ENCODE measurements around the gene BCAS3. TPM values are rescaled to one million over a fixed set of nuclear protein-coding genes. Genes with fewer than 3 reads are reported as not detected.

The BCAS3 gene
- total RNA-seq, 1 experiment from 2014 or later: 26.3 TPM

GRCh38 chr17:61066062-61066461, 388.4 kb downstream of the BCAS3 start:
- Histone ChIP-seq H4K20me1 (ENCODE audit: insufficient read depth) (no peaks in the 10 kb centered on the region), H2AFZ (ENCODE audit: low read depth, low read length, poor library complexity, severe bottlenecking) (no peak overlapping the region), H3K4me2 (ENCODE audit: low read length) (no peak overlapping the region), H3K27me3 (ENCODE audit: insufficient read depth, low read length) (no peaks in the 10 kb centered on the region), H3K4me1 (ENCODE audit: control insufficient read depth in 1 of 2, insufficient read depth in 2 of 2, low read length in 2 of 2) (peaks cover 7 to 8% of the 10 kb centered on the region in 2 experiments; a peak in 3 of 4 replicates), H3K36me3 (ENCODE audit: control insufficient read depth in 1 of 2, insufficient read depth in 2 of 2, low read length in 2 of 2) (no peaks in the 10 kb centered on the region), H3K27ac (ENCODE audit: low read depth, low read length) (no peak overlapping the region), H3K9ac (ENCODE audit: low read length) (no peak overlapping the region), H3K9me2 (ENCODE audit: insufficient read depth) (no peaks in the 10 kb centered on the region), H3K4me3 (replicated peaks in 1 of 2; ENCODE audit: low read depth in 1 of 2, low read length in 2 of 2) (no peak overlapping the region), H3K9me3 (ENCODE audit: control insufficient read depth in 1 of 2, insufficient read depth in 1 of 2, low read depth in 1 of 2, low read length in 2 of 2) (no peaks in the 10 kb centered on the region), H3K79me2 (ENCODE audit: insufficient read depth, low read length) (no peaks in the 10 kb centered on the region)
- intact Hi-C loops (cut with micrococcal nuclease): no loop called here
- POLR2A ChIA-PET: no interaction called here
- TF ChIP-seq YY1 (IDR thresholded peaks at IDR 0.05; ENCODE audit: extremely low read depth, insufficient replicate concordance, low read depth, low read length) (no peak), RAD21 (IDR thresholded peaks at IDR 0.05; ENCODE audit: low read depth) (no peak), EZH2 (IDR thresholded peaks at IDR 0.05) (no peak), CBX3 (IDR thresholded peaks at IDR 0.05; ENCODE audit: low read depth) (no peak), REST (IDR thresholded peaks at IDR 0.05; ENCODE audit: low read depth) (no peak), SIN3A (IDR thresholded peaks at IDR 0.05; ENCODE audit: low read depth) (no peak), SP1 (IDR thresholded peaks at IDR 0.05; ENCODE audit: low read depth) (no peak), ZFX (IDR thresholded peaks at IDR 0.05) (no peak), POLR2AphosphoS5 (IDR thresholded peaks at IDR 0.05; ENCODE audit: low read depth, low read length) (no peak), FOSL1 (IDR thresholded peaks at IDR 0.05; ENCODE audit: low read depth) (no peak), SRF (IDR thresholded peaks at IDR 0.05; ENCODE audit: low read depth) (no peak), CTCF (IDR thresholded peaks at IDR 0.05 in 2 of 3, conservative IDR thresholded peaks at IDR 0.05 in 1 of 3; ENCODE audit: borderline replicate concordance in 1 of 3, insufficient read depth in 1 of 3, low read depth in 2 of 3, low read length in 2 of 3) (no peak), JUND (IDR thresholded peaks at IDR 0.05) (no peak), ZNF274 (IDR thresholded peaks at IDR 0.05; ENCODE audit: low read depth, low read length) (no peak), ELF1 (IDR thresholded peaks at IDR 0.05; ENCODE audit: borderline replicate concordance, low read depth) (no peak), POLR2A (IDR thresholded peaks at IDR 0.05; ENCODE audit: borderline replicate concordance, extremely low read depth, insufficient read depth, insufficient read length) (no peak), EZH2phosphoT487 (IDR thresholded peaks at IDR 0.05; ENCODE audit: borderline replicate concordance) (no peak)
- TF ChIP-seq, protein P1, sequence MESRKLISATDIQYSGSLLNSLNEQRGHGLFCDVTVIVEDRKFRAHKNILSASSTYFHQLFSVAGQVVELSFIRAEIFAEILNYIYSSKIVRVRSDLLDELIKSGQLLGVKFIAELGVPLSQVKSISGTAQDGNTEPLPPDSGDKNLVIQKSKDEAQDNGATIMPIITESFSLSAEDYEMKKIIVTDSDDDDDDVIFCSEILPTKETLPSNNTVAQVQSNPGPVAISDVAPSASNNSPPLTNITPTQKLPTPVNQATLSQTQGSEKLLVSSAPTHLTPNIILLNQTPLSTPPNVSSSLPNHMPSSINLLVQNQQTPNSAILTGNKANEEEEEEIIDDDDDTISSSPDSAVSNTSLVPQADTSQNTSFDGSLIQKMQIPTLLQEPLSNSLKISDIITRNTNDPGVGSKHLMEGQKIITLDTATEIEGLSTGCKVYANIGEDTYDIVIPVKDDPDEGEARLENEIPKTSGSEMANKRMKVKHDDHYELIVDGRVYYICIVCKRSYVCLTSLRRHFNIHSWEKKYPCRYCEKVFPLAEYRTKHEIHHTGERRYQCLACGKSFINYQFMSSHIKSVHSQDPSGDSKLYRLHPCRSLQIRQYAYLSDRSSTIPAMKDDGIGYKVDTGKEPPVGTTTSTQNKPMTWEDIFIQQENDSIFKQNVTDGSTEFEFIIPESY (IDR thresholded peaks at IDR 0.05; ENCODE audit: extremely low read depth, insufficient replicate concordance, low read length): no peak
- no peak for DNase-seq (ENCODE audit: low read depth, low spot score)
- ATAC-seq: no peak
- CTCF ChIA-PET: no interaction called here
- no TSS peak for BruUV-seq (replicated peaks)
- RAD21 ChIA-PET (ENCODE audit: low non-redundant PET in 1 of 2, low total read pairs in 2 of 2, uncharacterized antibody in 2 of 2, unreplicated experiment in 2 of 2): no interaction called here

All from HCT116 (cell line).